Activated naive CD4-positive, alpha-beta T cell treated with anti-CD3 and anti-CD28 coated beads for 36 hours (primary cell): ENCODE results near the gene SLC44A4. TPM values are rescaled to one million over a fixed set of nuclear protein-coding genes. Genes with fewer than 3 reads are reported as not detected.
A peak's percentile ranks its signal among the peaks of the same experiment; 100 is the strongest.
"Not testable (repeated sequence)": the region's sequence is repeated elsewhere in the genome, so short reads cannot be mapped to it uniquely, and the experiment has no call there.

Experiments used
- CTCF ChIA-PET: fragments of 350-600 bp; sonication (Branson Sonifier 250); formaldehyde crosslinking; loops from one replicate; lab custom pipeline; 2021; ENCODE audit warnings: antibody characterized with exemption; lab: Charles Lee
- DNase-seq: peaks from one replicate; pipeline ENCODE4 v3.0.0-alpha.2; 2020
- H3K27ac Mint-ChIP-seq: one replicate; pipeline ENCODE4 v1.8.0; 2021; ENCODE audit warnings: mild to moderate bottlenecking, mixed read lengths
- H3K27me3 Mint-ChIP-seq: one replicate; pipeline ENCODE4 v1.8.0; 2021; ENCODE audit warnings: low read depth, mixed read lengths
- H3K36me3 Mint-ChIP-seq: one replicate; pipeline ENCODE4 v1.8.0; 2021; ENCODE audit warnings: low read depth, mixed read lengths
- H3K4me1 Mint-ChIP-seq: one replicate; pipeline ENCODE4 v1.8.0; 2021; ENCODE audit warnings: low read depth, mixed read lengths
- H3K4me3 Mint-ChIP-seq: one replicate; pipeline ENCODE4 v1.8.0; 2021; ENCODE audit warnings: mild to moderate bottlenecking, moderate library complexity, mixed read lengths
- H3K9me3 Mint-ChIP-seq: one replicate; pipeline ENCODE4 v1.8.0; 2021; ENCODE audit warnings: mixed read lengths
- intact Hi-C: fragments of 100-400 bp; cut with micrococcal nuclease; formaldehyde crosslinking; loops from one replicate; pipeline ENCODE4 v1.15.1; 2023
- total RNA-seq, 2 experiments: library from RNA; stranded (reverse); gene quantifications; one replicate each; pipeline ENCODE4 v1.2.3, GENCODE V29; 2021

SLC44A4 gene
- total RNA-seq, 2 experiments from 2014 or later = 0.10 TPM; not detected in 1

DNA sequence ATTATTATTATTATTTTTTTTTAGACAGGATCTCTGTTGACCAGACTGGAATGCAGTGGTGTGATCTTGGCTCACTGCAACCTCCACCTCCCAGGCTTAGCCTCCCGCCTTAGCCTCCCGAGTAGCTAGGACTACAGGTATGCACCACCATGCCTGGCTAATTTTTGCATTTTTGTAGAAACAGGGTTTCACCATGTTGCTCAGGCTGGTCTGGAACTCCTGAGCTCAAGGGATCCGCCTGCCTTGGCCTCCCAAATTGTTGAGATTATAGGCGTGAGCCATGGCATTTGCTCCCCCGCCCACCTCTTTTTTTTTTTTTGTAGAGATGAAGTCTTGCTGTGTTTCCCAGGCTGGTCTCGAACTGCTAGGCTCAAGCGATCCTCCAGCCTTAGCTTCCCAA is 30.5 kb upstream of the SLC44A4 start:
- CTCF ChIA-PET = interaction anchor here (0.5 to 0.7 kb wide), 3 partner anchors 22 to 231 kb away, joined by 3 to 4 read pairs (median 4); no protein-coding TSS in a partner anchor
- H3K27me3 Mint-ChIP-seq, DNase-seq, H3K27ac Mint-ChIP-seq, H3K4me3 Mint-ChIP-seq, intact Hi-C loops, H3K36me3 Mint-ChIP-seq, H3K9me3 Mint-ChIP-seq: not testable (repeated sequence)
- H3K4me1 Mint-ChIP-seq = peaks cover 15% of the 10 kb centered on the region

DNA sequence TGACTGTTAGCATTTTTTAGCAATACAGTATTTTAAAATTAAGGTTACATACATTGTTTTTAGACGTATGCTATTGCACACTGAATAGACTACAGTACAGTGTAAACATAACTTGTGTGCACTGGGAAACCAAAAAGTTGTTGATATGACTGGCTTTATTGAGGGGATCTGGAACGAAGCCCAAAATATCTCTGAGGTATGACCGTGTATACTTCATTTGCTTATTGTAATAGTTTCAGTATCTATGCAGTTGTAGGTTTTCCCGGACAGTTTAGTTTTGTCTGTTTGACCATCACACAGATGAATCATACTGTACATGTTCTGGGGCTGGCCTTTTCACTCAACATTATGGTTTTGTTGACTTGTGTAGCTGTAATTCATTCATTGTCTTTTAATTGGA is 30.0 kb upstream of the SLC44A4 start:
- no peak for DNase-seq
- no peak overlapping the region for H3K4me3 Mint-ChIP-seq
- H3K9me3 Mint-ChIP-seq = no peaks in the 10 kb centered on the region
- peaks cover 15% of the 10 kb centered on the region for H3K4me1 Mint-ChIP-seq
- intact Hi-C loops = no loop called here
- CTCF ChIA-PET = no interaction called here
- H3K27me3 Mint-ChIP-seq = peaks cover 5% of the 10 kb centered on the region
- no peak overlapping the region for H3K27ac Mint-ChIP-seq
- no peaks in the 10 kb centered on the region for H3K36me3 Mint-ChIP-seq

DNA sequence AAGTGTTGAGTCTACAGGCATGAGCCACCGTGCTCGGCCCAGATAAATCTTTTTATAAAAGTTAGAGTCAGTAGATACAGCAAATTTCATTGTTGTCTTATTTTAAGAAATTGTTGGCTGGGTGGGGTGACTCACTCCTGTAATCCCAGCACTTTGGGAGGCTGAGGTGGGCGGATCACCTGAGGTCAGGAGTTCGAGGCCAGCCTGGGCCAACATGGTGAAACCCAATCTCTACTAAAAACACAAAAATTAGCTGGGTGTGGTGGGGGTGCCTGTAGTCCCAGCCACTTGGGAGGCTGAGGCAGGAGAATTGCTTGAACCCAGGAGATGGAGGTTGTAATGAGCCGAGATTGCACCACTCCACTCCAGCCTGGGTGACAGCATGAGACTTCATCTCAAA is 29.5 kb upstream of the SLC44A4 start:
- H3K36me3 Mint-ChIP-seq, DNase-seq, H3K4me3 Mint-ChIP-seq, intact Hi-C loops, CTCF ChIA-PET, H3K9me3 Mint-ChIP-seq, H3K27ac Mint-ChIP-seq, H3K27me3 Mint-ChIP-seq: not testable (repeated sequence)
- peaks cover 15% of the 10 kb centered on the region for H3K4me1 Mint-ChIP-seq

DNA sequence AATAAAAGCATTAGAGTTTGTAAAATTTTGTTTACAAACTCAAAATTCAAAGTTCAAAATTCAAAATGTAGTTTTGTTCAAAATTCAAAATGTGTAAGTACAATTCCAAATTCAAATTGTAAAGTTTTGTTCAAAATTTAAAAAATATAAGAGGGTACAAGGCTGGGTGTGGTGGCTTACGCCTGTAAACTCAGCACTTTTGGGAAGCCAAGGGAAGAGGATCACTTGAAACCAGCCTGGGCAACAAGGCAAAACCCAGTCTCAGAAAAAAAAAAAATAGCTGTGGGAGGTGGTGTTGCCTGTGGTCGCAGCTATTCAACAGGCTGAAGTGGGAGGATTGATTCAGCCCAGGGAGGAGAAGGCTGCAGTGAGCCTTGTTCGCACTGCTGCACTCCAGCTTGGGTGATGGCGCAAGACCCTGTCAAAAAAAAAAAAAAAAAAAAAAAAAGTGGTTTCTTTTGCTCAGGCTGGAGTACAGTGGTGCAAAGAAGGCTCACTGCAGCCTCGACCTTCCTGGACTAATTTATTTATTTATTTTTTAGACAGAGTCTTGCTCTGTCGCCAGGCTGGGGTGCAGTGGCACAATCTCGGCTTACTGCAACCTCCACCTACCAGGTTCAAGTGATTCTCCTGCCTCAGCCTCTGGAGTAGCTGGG is 28.5 kb upstream of the SLC44A4 start:
- Mint-ChIP-seq H3K36me3 (no peaks in the 10 kb centered on the region), H3K27ac (no peak overlapping the region), H3K27me3 (peaks cover 3% of the 10 kb centered on the region), H3K9me3 (no peaks in the 10 kb centered on the region), H3K4me3 (no peak overlapping the region), H3K4me1 (peaks cover 21% of the 10 kb centered on the region)
- intact Hi-C loops = no loop called here
- DNase-seq = no peak
- CTCF ChIA-PET = interaction anchor here (0.6 kb wide), 2 partner anchors 9 to 217 kb away, joined by 5 to 8 read pairs; no protein-coding TSS in a partner anchor

DNA sequence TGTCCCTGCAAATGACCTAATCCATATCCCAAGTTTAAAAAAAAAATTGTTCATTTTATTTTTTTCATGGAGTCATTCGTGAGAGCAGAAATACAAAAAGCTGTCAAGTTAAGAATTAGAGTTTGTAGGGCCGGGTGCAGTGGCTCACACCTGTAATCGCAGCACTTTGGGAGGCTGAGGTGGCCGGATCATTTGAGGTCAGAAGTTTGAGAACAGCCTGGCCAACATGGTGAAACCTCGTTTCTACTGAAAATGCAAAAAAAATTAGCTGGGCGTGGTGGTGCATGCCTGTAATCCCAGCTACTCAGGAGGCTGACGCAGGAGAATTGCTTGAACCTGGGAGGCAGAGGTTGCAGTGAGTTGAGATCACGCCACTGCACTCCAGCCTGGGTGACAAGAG is 27.9 kb upstream of the SLC44A4 start:
- intact Hi-C loops, H3K4me3 Mint-ChIP-seq, H3K27me3 Mint-ChIP-seq, H3K9me3 Mint-ChIP-seq, H3K36me3 Mint-ChIP-seq, DNase-seq, H3K27ac Mint-ChIP-seq: not testable (repeated sequence)
- H3K4me1 Mint-ChIP-seq = peaks cover 16% of the 10 kb centered on the region
- CTCF ChIA-PET = interaction anchor here (0.6 kb wide), 1 partner anchor 217 kb away, joined by 5 read pairs; no protein-coding TSS in a partner anchor

DNA sequence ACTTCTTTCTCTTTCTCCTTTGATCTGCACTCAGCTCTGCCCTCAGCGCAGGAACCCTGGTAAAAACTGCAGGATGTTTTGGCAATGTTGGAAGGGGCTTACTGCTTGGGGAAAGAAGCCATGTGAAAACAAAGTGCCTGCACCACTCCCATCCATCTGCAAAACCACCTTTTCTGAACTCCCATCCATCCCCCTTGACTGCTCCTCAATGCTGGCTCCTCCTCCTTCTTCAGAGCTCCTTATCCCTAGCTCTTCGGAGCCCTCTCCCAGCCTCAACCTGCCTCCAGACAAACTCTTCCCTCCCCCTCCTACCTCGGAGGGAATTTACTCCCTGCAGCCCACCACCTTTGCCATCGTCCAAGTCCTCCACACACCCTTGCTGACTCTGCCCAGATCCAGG is 27.3 kb upstream of the SLC44A4 start:
- Mint-ChIP-seq H3K36me3 (no peaks in the 10 kb centered on the region), H3K4me1 (peaks cover 12% of the 10 kb centered on the region), H3K27ac (no peak overlapping the region), H3K9me3 (no peaks in the 10 kb centered on the region), H3K27me3 (no peaks in the 10 kb centered on the region), H3K4me3 (no peak overlapping the region)
- intact Hi-C loops = no loop called here
- CTCF ChIA-PET = no interaction called here
- DNase-seq = no peak

DNA sequence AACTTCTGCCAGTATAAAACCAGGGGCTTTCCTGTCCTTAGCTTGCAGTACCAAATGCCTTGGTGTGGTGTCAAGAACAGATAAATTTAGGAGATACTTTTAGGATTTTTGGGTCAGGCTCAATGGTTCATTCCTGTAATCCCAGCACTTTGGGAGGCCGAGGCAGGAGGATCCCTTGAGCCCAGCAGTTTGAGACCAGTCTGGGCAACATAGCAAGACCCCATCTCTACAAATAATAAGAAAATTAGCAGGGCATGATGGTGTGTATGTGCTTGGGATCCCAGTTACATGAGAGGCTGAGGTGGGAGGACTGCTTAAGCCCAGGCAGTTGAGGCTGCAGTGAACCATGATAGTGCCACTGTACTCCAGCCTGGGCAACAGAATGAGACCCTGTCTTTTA is 26.2 kb upstream of the SLC44A4 start:
- no peak overlapping the region for H3K27ac Mint-ChIP-seq
- no peak overlapping the region for H3K4me3 Mint-ChIP-seq
- peaks cover 15% of the 10 kb centered on the region for H3K4me1 Mint-ChIP-seq
- CTCF ChIA-PET = no interaction called here
- no peaks in the 10 kb centered on the region for H3K36me3 Mint-ChIP-seq
- no peak for DNase-seq
- H3K9me3 Mint-ChIP-seq = no peaks in the 10 kb centered on the region
- intact Hi-C loops = no loop called here
- no peaks in the 10 kb centered on the region for H3K27me3 Mint-ChIP-seq

DNA sequence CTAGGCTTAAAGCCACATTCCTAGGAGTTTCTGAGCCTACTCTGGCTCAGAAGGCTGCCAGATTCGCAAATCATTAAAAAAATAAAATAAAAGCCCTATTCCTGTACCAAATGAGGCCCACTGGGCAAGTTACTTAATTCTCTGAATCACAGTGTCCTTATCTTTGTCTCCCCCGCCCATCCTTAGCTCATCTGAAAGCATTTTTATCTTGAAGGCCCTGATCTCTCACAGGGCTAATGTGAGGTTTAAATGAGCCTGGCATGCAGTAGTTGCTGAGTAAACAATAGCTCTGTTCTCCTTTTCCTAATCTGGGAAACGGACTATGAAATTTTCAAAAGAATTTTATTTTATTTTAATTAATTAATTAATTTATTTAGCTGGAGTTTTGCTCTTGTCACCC is 25.2 kb upstream of the SLC44A4 start:
- no peaks in the 10 kb centered on the region for H3K27me3 Mint-ChIP-seq
- H3K9me3 Mint-ChIP-seq = no peaks in the 10 kb centered on the region
- intact Hi-C loops = loop anchor here (2.0 kb wide), 1 partner anchor 49 kb away; no protein-coding TSS in a partner anchor
- no peak overlapping the region for H3K4me3 Mint-ChIP-seq
- peaks cover 2% of the 10 kb centered on the region for H3K36me3 Mint-ChIP-seq
- no peak for DNase-seq
- H3K4me1 Mint-ChIP-seq = peaks cover 25% of the 10 kb centered on the region
- no peak overlapping the region for H3K27ac Mint-ChIP-seq
- CTCF ChIA-PET = no interaction called here

DNA sequence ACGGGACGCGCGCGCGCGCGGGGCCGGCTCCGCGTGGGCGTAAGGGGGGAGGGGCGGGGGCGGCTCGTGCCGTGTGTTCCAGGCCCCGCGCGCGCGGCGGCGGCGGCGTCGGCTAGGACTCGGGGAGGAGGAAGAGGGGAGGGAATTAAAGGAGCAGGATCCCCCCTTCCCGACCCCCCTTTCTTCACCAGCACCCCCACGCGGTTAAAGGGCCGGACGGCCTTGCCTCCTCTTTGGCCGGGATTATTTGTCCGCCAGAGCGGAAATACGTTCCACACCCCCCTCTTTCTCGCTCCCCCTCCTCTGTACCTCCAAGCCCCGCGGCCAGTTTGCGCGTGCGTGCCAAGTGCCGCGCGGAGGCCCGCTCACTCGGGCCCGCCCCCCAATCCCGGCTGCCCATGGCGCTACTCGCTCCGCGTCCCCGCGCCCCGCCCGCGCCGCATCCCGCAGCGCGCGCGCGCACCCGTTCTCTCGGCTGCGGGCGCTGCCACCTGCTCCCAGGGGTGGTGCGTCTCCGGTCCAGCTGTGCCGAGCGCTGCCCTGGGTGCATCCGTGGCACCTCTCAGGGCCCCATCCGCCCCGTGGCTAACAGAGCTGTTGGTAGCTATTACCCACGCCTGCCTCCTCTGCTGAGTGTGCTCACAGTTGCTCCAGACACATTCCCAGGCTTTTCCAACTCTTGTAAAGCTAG is 23.3 kb upstream of the SLC44A4 start, which contains the start of gene ZBTB12:
ZBTB12 (minus strand) TSS at position 134 of the 691 bp plus-strand sequence. CDS start 781 bp downstream, outside the sequence.
- DNase-seq = peak; percentile 87
- intact Hi-C loops = loop anchor here (1.0 to 2.0 kb wide), 2 partner anchors 39 to 51 kb away; no protein-coding TSS in a partner anchor
- Mint-ChIP-seq H3K4me1 (peaks cover 29% of the 10 kb centered on the region), H3K9me3 (no peaks in the 10 kb centered on the region), H3K27me3 (no peaks in the 10 kb centered on the region), H3K27ac (peak within 1 kb of the TSS; percentile 81), H3K4me3 (peak within 1 kb of the TSS; percentile 82), H3K36me3 (peaks cover 2% of the 10 kb centered on the region)
- CTCF ChIA-PET = no interaction called here

DNA sequence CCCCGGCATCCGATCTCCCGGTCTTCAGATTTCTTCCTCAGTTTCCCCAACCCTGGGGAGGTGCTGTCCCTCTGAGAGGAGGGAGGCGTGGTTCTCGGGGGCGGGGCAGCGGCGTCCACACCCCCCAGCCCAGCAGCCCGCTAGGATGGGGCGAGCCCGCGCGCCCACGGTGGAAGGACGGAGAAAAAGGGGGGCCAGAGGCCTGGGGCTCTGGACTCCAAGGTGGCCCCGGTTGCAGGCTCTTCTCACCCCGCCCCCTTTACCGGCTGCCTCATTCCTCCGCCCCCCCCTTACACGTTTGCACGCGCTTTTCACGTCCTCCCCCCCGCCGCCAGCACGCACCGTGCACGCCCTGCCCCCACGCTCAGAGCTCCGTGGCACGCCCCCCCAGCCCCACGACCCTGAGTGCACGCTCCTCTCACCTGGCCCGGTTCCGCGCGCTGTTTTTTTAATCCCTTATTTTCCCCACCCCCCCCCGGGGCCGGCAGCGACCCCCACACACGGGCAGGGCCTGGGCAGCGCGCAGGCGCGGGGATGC is 22.7 kb upstream of the SLC44A4 start:
- Mint-ChIP-seq H3K36me3 (peaks cover 3% of the 10 kb centered on the region), H3K4me3 (peak overlapping the region; percentile 52), H3K27ac (no peak overlapping the region), H3K4me1 (peaks cover 31% of the 10 kb centered on the region), H3K27me3 (no peaks in the 10 kb centered on the region), H3K9me3 (no peaks in the 10 kb centered on the region)
- CTCF ChIA-PET = no interaction called here
- DNase-seq = peak; percentile 53
- intact Hi-C loops = no loop called here

DNA sequence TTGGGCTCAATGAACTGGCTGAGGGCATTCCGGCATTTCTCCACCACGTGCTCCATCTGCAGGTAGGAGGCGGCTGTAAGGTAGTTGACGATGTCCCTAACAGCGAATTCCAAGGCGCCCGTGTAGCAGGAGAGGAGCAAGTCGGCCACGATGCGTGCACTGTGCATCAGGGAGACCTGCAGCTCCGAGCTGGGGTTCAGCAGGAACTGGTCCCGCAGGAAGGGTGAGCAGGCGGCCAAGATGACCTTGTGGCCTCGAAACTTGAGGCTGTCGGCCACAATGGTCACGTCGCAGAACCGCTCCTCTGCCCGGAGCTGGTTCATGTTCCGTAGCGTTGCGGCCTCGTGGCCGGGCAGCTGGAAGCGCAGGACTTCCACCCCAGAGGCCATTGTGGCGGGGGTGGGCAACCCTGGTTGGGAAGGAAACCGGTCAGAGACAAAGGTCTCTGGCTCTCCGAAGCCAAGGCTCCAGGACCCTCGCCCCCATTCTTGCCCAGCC is 22.2 kb upstream of the SLC44A4 start:
- no peak overlapping the region for H3K27ac Mint-ChIP-seq
- CTCF ChIA-PET = no interaction called here

More for the DNA sequence above, 22.2 kb upstream of the SLC44A4 start:
- no peak for DNase-seq
- Mint-ChIP-seq H3K27me3 (no peaks in the 10 kb centered on the region), H3K9me3 (no peaks in the 10 kb centered on the region), H3K4me1 (peaks cover 34% of the 10 kb centered on the region), H3K4me3 (peak overlapping the region; percentile 52), H3K36me3 (peaks cover 3% of the 10 kb centered on the region)
- intact Hi-C loops = no loop called here
